LHCN-M2 (cell line): ENCODE results near the gene LYZ. TPM values are rescaled to one million over a fixed set of nuclear protein-coding genes. Genes with fewer than 3 reads are reported as not detected.
A peak's percentile ranks its signal among the peaks of the same experiment; 100 is the strongest.

Experiments used
- DNase-seq: peaks from one replicate; pipeline ENCODE4 v3.0.0-alpha.2; 2012; ENCODE audit warnings: low read depth
- total RNA-seq: library from RNA; depleted of rRNA; stranded (reverse); fragments of >200 nt; gene quantifications from 2 replicates; pipeline ENCODE4 v1.2.3, GENCODE V29; 2014

The LYZ gene
- total RNA-seq, 1 experiment from 2014 or later, result not detected

GRCh38 chr12:69338120-69338859 is 9.9 kb upstream of the LYZ start:
- DNase-seq, result no peak

GRCh38 chr12:69338936-69339335 is 9.2 kb upstream of the LYZ start:
- DNase-seq, result no peak

GRCh38 chr12:69339999-69340398 is 8.2 kb upstream of the LYZ start:
- DNase-seq, result no peak

DNA sequence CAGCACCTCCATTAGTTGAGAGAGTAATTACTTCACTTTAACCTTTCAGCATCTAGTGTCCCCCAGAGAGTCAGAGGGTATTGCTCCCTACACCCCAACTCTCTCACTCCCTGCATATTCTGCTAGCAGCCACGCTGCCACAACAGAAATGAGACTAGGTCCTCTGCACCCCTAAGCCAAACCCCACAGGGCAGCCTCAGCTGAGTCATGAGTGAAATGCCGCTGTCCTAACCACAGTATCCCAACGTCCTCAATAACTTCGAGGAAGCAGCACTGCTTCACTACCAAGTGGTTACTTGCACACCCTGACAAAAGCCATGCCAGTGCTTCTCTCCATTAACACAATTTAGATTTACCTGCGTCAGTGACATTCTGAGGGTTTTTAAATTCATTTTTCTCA is 6.9 kb upstream of the LYZ start:
- peak; percentile 40 for DNase-seq

- no peak for DNase-seq
These were observed 5.8 kb upstream of the LYZ start for GRCh38 chr12:69342421-69342820.

DNA sequence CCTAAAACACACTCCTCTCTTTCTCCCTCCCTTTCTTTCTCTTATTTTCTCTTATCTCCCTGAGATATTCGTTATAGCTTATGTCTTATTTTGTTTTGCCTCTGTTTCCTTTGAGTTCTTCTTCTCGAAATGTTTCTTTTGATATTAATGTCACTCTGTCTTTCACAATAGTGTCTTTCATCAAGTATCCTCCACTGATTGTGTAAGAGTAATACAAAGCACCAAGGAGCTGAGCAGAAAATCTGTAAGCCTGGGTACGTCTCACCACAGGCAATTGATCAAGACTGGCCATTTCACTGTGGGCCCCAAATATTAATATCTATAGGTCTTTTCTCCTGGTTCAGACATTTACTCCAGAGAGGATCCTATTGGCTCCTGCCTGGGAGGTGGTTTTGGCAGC is 4.8 kb upstream of the LYZ start:
- DNase-seq, result no peak

DNA sequence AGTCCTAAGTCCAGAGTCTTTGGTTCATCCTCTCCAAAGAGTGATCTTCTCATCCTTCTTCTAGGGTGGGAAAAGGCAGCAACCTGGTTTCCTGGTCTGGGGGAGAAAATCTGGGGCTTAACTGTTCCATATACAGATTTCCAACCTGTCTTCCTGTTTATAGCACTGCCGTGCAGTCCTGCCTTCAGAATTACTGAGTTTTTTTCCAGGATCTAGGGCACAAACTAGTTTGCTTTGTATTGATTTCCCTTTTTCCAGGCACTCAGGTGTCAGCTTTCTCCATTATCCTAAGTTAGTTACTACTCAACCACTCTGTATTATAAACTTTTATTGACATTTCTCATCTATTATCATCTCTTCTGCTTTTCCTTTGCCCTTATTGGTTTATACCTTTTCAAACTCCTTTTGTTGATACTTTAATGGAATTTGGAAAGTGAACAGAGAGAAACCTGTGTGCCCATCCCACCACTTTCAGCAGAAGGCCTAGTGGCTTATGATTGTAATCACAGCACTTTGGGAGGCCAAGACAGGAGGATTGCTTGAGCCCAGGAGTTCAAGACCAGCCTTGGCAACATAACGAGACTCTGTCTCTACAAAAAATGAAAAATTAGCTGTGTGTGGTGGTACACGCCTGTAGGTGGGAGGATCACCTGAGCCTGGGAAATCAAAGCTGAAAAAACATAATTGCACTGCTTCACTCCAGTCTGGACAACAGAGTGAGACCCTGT is 4.1 kb upstream of the LYZ start:
- DNase-seq, result no peak

DNA sequence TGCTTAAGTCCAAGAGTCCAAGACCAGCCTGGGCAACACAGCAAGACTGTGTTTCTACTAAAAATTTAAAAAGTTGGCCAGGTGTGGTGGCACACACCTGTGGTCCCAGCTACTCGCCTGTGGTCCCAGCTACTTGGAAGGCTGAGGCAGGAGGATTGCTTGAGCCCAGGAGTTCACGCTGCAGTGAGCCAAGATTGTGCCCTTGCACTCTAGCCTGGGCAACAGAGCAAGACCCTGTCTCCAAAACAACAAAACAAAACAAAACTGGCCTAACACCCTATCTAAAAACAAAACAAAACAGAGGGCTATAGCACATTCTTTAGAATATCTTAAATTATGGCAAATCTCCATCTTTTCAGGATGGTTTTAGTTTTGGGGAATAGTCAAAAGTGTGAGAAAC is 3.1 kb upstream of the LYZ start:
- no peak for DNase-seq

DNA sequence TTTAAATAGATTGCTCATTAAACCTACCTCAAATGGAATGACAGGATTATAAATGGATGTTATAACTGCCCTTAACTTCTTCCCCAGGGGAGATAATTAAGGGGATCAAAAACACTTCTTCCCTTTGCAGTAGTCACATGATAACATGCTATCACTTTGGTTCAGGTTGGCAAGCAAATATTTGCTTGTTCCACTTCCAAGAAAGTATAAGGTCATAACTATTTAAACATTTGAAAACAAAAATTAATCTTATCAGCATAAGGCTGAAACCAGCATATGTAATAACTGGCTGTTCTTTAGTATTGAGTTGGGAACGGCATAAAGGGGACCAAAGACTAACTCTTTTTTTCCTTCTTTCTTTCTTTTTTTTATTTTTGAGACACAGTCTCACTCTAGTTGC is 2.4 kb upstream of the LYZ start:
- no peak for DNase-seq

- DNase-seq, result no peak
These were observed 1.9 kb downstream of the LYZ start for GRCh38 chr12:69350002-69350626.

GRCh38 chr12:69350777-69351176 is 2.6 kb downstream of the LYZ start:
- DNase-seq, result no peak

DNA sequence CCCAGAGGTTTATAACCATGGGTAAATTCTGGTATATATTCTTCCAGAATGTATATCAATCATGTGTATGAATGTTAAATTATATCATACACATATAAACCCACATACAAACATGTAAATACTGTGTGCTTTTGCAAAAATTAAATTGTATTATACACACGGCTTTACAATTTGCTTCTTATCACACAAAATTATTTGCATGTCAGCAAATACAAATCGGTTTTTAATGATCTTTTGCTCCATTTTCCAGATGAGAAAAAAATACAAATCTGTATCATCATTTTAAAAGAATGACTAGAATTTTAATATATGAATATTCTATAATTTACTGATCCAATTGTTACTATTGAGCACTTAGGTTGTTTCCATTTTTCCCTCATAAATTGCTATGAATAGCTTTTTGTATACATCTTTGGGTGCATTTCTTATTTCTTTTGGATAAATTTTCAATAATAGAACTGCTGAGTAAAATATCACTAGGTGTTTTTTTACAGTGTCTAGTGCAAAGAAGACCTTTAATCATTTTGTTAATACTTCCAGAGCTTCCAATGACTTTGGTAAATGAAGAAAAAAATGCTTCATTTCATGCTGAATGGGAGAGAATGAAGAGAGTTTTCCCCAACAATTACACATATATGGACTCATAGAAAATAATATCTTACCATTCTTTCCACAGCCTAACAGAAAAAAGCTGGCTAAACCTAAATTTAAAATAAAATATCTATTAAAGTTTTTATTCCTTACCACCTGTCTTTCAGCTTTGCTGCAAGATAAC is 3.5 kb downstream of the LYZ start:
- DNase-seq, result no peak

- DNase-seq, result no peak
These were observed 4.7 kb downstream of the LYZ start for GRCh38 chr12:69352904-69353303.

DNA sequence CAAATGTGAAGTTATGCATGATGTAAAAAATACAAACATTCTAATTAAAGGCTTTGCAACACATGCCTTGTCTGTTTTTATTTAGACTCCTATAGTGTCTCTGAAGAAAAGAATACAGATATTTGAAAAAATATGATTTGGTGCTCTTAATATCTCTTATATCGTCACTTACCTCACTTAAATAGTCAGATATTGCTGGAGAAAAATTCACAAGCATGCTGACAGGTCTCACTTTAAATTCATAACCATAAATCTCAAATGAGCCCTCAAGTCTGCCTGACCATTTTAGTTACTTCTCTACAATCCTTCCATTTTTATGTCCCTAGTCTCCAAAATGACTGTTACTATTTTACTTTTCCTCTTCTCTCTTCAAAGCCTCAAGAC is 6.0 kb downstream of the LYZ start:
- DNase-seq, result no peak

- DNase-seq, result no peak
These were observed 6.5 kb downstream of the LYZ start for GRCh38 chr12:69354556-69355187.

DNA sequence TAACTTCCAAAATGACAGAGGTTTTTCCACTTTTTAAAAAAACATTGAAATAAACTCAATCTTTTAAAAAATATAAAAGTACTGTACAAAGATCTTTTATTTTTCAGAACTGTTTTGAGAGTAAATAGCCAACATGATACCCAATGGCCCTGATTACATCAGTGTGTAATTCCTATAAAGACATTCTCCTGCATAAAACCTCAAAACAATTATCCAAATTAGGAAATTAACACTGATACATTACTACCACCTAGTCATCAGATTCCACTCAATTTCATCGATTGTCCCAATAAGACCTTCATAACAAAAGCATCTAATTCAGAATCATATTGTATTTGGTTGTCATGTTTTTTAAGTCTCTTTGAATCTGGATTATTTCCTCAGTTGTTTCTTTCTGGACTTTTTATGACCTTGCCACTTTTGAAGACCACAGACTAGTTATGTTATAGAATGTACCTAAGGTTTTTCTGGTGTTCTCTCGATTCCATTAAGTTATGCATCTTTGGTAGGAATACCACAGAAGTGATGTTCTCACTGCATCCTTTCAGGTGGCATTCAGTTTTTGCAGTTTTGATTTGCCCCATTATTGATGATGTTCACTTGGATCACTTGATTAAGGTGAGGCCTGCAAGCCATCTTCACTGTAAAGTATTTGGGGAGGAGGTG is 7.3 kb downstream of the LYZ start:
- DNase-seq, result no peak

DNA sequence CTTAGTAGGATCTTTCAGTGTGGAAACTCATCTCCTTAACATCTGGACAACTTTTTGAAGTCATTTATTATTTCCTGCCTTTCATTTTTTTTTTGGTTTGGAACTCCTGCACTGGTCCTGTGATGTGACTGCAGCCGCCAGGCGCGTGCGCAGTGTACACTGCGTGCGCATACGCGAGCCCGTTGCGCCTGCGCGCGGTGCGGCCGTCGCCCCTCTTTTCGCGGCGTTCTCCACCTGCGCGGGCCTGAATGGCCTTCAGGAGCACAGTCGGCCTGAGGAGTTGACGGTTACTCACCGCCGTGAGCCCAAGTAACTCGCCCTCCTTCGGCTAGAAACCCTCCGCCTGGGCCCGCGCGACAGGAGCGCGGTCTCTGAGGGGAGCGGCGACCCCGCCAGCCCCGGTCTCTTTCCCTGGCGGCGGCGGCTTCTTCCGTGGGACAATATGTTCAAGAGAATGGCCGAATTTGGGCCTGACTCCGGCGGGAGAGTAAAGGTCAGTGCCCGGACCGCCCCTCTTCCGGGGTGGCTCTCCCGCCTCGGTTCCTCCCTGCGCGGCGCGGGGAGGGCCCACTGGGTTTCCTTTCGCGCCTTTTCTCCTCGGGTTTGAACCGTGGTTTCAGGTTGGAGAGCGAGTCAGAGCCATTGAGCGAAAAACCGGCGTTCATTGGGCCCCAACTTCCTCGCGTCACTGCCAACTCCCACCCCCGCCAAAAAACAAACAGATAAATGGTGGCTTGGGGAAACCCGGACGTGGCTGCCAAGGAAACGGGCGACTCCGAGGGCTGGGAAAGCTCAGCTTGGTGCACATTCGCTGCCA is 11.6 kb downstream of the LYZ start, which contains the start of gene YEATS4:
TSS of gene YEATS4 (plus strand) at position 213 of the 817 bp plus-strand sequence. CDS start at position 443, 230 bp downstream.
- DNase-seq, result peak; percentile 94

DNA sequence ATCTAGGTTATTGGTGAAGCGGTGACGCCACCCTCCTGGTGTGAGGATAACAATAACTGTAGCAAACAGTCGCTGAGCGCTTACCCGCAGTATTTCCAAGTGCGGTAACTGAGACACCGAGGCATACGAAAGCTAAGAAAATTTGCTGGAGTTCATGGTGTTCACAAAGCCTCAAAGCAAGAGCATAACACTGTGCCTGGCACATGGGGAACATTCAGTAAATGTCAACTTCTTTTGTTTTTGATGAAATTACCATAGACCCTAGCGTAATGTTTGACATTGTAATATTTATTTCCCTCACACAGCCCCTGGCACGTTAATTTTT is 12.1 kb downstream of the LYZ start:
- DNase-seq, result no peak

DNA sequence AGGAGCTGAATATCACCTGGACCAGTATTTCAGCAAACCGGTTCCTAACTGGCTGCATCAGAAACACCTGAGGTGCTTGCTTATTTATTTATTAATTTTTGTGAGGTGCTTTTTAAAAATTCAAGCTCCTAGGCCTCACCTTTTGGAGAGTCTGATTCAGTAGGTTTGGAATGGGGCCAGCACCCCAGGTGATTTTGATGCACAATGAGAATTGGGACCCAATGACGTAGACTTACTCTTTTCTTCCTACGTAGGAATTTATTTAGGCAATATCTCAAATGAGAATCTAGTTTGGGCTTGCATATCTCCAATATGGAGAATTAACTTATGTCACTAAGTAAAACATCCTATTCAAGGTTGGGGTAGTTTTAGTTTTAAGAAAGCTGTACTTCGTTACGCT is 18.6 kb downstream of the LYZ start:
- DNase-seq, result no peak

DNA sequence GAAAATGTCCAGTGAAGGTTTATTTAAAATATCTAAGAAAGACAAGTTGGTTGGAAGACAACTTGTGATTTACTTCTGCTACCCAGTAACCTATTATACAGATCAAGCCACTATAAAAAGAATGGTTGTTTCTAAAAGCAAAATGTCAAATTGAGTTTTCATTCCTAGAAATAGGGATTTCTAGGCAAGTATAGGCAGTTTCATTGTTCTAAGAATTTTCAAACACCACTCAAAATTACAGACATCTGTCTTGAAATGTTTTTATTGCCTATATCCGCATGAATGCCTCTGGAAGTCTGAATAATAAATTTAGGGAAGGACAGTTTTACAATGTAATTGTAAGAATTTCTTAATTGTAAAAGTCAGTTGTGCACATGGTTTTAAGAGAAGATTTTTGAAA is 20.0 kb downstream of the LYZ start:
- DNase-seq, result no peak
